Measurements from ENCODE around the gene GPX4.

Gene GPX4

GRCh38 chr19:1143828-1144399 lies 40.1 kb downstream of the GPX4 start:
- Histone ChIP-seq H3K27me3 (ENCODE audit: insufficient read depth, low read length) (no peaks in the 10 kb centered on the region), H3K4me1 (ENCODE audit: insufficient read depth, low read length, severe bottlenecking) (peaks cover 4% of the 10 kb centered on the region), H3K4me2 (ENCODE audit: low read length) (no peak overlapping the region), H3K4me3 (ENCODE audit: low read depth, low read length, poor library complexity, severe bottlenecking) (no peak overlapping the region), H3K9me2 (ENCODE audit: low read depth, low read length) (no peaks in the 10 kb centered on the region), H3K9ac (ENCODE audit: low read length) (no peak overlapping the region), H3K27ac (ENCODE audit: low read depth, low read length, poor library complexity, severe bottlenecking) (no peak overlapping the region), H2AFZ (ENCODE audit: low read length) (no peak overlapping the region), H3K9me3 (ENCODE audit: low read length) (no peaks in the 10 kb centered on the region), H3K79me2 (ENCODE audit: insufficient read depth, low read length) (no peaks in the 10 kb centered on the region), H3F3A (ENCODE audit: insufficient read depth, low read length) (no peaks in the 10 kb centered on the region), H3K36me3 (ENCODE audit: insufficient read depth, low read length) (peaks cover 7% of the 10 kb centered on the region; the same call in 1 of the 2 replicates), H4K20me1 (ENCODE audit: insufficient read depth, low read length) (no peaks in the 10 kb centered on the region)
- TF ChIP-seq, protein P1, sequence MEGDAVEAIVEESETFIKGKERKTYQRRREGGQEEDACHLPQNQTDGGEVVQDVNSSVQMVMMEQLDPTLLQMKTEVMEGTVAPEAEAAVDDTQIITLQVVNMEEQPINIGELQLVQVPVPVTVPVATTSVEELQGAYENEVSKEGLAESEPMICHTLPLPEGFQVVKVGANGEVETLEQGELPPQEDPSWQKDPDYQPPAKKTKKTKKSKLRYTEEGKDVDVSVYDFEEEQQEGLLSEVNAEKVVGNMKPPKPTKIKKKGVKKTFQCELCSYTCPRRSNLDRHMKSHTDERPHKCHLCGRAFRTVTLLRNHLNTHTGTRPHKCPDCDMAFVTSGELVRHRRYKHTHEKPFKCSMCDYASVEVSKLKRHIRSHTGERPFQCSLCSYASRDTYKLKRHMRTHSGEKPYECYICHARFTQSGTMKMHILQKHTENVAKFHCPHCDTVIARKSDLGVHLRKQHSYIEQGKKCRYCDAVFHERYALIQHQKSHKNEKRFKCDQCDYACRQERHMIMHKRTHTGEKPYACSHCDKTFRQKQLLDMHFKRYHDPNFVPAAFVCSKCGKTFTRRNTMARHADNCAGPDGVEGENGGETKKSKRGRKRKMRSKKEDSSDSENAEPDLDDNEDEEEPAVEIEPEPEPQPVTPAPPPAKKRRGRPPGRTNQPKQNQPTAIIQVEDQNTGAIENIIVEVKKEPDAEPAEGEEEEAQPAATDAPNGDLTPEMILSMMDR (IDR thresholded peaks at IDR 0.05; ENCODE audit: low read length), result no peak
- TF ChIP-seq EZH2 (IDR thresholded peaks at IDR 0.05; ENCODE audit: borderline replicate concordance, low read length), result no peak

DNA sequence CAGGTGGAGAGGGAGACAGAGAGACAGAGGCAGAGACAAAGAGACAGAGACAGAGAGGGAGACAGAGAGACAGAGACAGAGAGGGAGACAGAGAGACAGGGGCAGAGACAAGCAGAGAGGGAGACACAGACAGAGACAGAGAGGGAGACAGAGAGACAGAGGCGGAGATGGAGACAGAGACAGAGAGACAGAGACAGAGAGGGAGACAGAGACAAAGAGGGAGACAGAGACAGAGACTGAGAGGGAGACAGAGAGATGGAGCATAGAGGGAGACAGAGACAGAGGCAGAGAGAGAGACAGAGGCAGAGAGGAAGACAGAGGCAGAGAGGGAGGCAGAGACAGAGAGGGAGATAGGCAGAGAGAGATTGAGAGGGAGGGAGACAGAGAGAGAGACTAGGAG lies 40.9 kb downstream of the GPX4 start:
- no peaks in the 10 kb centered on the region for H3K79me2 ChIP-seq (ENCODE audit: insufficient read depth, low read length)
- TF ChIP-seq EZH2 (IDR thresholded peaks at IDR 0.05; ENCODE audit: borderline replicate concordance, low read length), result no peak
- TF ChIP-seq, protein P1 (IDR thresholded peaks at IDR 0.05; ENCODE audit: low read length), result no peak
- H3K9me3 ChIP-seq (ENCODE audit: low read length), result no peaks in the 10 kb centered on the region
- H3K9me2 ChIP-seq (ENCODE audit: low read depth, low read length), result no peaks in the 10 kb centered on the region
- H3K4me2 ChIP-seq (ENCODE audit: low read length), result no peak overlapping the region
- H3K27ac ChIP-seq (ENCODE audit: low read depth, low read length, poor library complexity, severe bottlenecking), result no peak overlapping the region
- H3F3A ChIP-seq (ENCODE audit: insufficient read depth, low read length), result no peaks in the 10 kb centered on the region
- H4K20me1 ChIP-seq (ENCODE audit: insufficient read depth, low read length), result no peaks in the 10 kb centered on the region
- H3K27me3 ChIP-seq (ENCODE audit: insufficient read depth, low read length), result no peaks in the 10 kb centered on the region
- H3K4me1 ChIP-seq (ENCODE audit: insufficient read depth, low read length, severe bottlenecking), result peaks cover 4% of the 10 kb centered on the region
- H2AFZ ChIP-seq (ENCODE audit: low read length), result no peak overlapping the region
- H3K9ac ChIP-seq (ENCODE audit: low read length), result no peak overlapping the region
- peaks cover 7% of the 10 kb centered on the region; the same call in 1 of the 2 replicates for H3K36me3 ChIP-seq (ENCODE audit: insufficient read depth, low read length)
- H3K4me3 ChIP-seq (ENCODE audit: low read depth, low read length, poor library complexity, severe bottlenecking), result no peak overlapping the region

DNA sequence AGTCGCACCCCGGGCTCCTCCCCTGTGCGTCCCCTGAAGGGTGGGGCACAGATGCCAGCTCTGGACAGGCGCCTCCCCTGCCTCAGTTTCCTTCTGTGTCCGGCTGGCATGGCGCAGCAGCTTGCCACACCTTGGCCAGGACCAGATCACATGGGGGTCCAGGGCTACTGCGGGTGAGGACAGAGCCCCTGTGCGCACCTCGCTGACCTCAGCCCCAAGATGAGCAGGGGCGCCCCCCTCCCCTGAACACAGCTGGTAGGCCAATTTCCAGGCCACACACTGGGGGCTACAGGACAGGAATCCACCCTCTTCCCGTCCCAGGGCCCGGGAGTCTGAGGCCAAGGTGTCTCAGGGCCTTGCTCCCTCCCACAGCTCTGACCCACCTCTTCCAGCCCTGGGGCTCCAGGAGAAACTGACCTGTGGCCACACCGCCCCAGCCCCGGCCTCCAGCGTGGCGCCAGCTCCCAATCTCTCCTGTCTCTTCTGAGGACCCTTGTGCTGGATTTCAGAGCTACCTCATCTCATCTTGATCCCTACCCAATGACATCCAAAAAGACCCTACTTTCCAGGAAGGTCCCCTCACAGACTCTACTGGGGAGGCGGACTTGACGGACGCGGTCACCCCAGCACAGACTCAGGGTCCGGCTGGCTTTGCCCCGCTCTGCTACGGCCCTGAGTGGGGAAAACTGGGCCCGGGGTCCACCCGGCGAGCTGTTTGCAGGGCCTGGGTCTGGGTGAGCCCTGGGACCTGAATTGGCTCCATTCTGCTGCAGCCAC lies 42.0 kb downstream of the GPX4 start:
- Histone ChIP-seq H3K4me2 (ENCODE audit: low read length) (no peak overlapping the region), H3K36me3 (ENCODE audit: insufficient read depth, low read length) (peaks cover 7% of the 10 kb centered on the region; the same call in 1 of the 2 replicates), H3K9ac (ENCODE audit: low read length) (no peak overlapping the region), H3K9me3 (ENCODE audit: low read length) (no peaks in the 10 kb centered on the region), H3K79me2 (ENCODE audit: insufficient read depth, low read length) (no peaks in the 10 kb centered on the region), H3K9me2 (ENCODE audit: low read depth, low read length) (no peaks in the 10 kb centered on the region), H2AFZ (ENCODE audit: low read length) (no peak overlapping the region), H3K27me3 (ENCODE audit: insufficient read depth, low read length) (no peaks in the 10 kb centered on the region), H3K4me1 (ENCODE audit: insufficient read depth, low read length, severe bottlenecking) (no peaks in the 10 kb centered on the region), H3K4me3 (ENCODE audit: low read depth, low read length, poor library complexity, severe bottlenecking) (no peak overlapping the region), H3F3A (ENCODE audit: insufficient read depth, low read length) (no peaks in the 10 kb centered on the region), H4K20me1 (ENCODE audit: insufficient read depth, low read length) (no peaks in the 10 kb centered on the region), H3K27ac (ENCODE audit: low read depth, low read length, poor library complexity, severe bottlenecking) (no peak overlapping the region)
- no peak for TF ChIP-seq EZH2 (IDR thresholded peaks at IDR 0.05; ENCODE audit: borderline replicate concordance, low read length)
- TF ChIP-seq, protein P1 (IDR thresholded peaks at IDR 0.05; ENCODE audit: low read length), result no peak

Measured in OCI-LY1 (cell line).